K562 (cell line): ENCODE results near the gene PITHD1. TPM values are rescaled to one million over a fixed set of nuclear protein-coding genes. Genes with fewer than 3 reads are reported as not detected.

Source experiments
- BCOR ChIP-seq: fragments of 450-650 bp; IDR thresholded peaks from 2 replicates; pipeline ENCODE4 v1.6.1; 2016
- CXXC5 ChIP-seq: fragments of 250-450 bp; sonication (Bioruptor Pico); IDR thresholded peaks from 2 replicates; pipeline ENCODE4 v1.8.0; 2022; ENCODE audit warnings: inconsistent platforms, mild to moderate bottlenecking, moderate library complexity
- HDAC1 ChIP-seq, 2 experiments: fragments of 450-650 bp; IDR thresholded peaks; 2 replicates each; pipeline ENCODE4 v1.6.1; 2016 to 2017; ENCODE audit warnings: inconsistent platforms in 1 of 2, mild to moderate bottlenecking in 1 of 2, moderate library complexity in 1 of 2
- PRPF4 ChIP-seq: fragments of 200-400 bp; formaldehyde crosslinking; IDR thresholded peaks from one replicate; pipeline ENCODE4 v1.6.1; 2017; ENCODE audit warnings: low read length, low read depth, mild to moderate bottlenecking; ENCODE audit not compliant: insufficient read depth, poor library complexity, severe bottlenecking
- polyA plus RNA-seq, 8 experiments: library from polyadenylated mRNA; depleted of rRNA in 4 of 8; stranded (reverse) in 5 of 8; unstranded in 3 of 8; fragments of >200 nt; fragmentation: Nextera tagmentation in 2 of 8; fragmentation: Illumina TruSeq in 1 of 8; extraction: Ambion mirVana in 2 of 8; extraction: Trizol in 1 of 8; gene quantifications; 2 replicates each; pipeline versions ENCODE4 v1.2.1 to v1.2.3, GENCODE V29; 2011 to 2014; ENCODE audit warnings: inconsistent platforms in 1 of 8, missing spikeins in 1 of 8
- total RNA-seq, 7 experiments: library from RNA; depleted of rRNA in 6 of 7; stranded (reverse); fragments of >200 nt in 6 of 7; fragmentation: Illumina TruSeq in 2 of 7; extraction: Trizol in 2 of 7; gene quantifications; 2 replicates each; pipeline versions ENCODE4 v1.2.1 to v1.2.3, GENCODE V29; 2011 to 2021; ENCODE audit warnings: low replicate concordance in 1 of 7
- TF ChIP-seq, protein P1 (sequence below): fragments of 450-650 bp; IDR thresholded peaks from 2 replicates; pipeline ENCODE4 v1.6.1; 2016; ENCODE audit warnings: borderline replicate concordance

The PITHD1 gene
- total and polyA plus RNA-seq, 9 of the 15 experiments (the other 6 are each of a cell fraction or from before 2014, with no cell fraction given), result 46.5 to 175 (median 149) TPM

DNA sequence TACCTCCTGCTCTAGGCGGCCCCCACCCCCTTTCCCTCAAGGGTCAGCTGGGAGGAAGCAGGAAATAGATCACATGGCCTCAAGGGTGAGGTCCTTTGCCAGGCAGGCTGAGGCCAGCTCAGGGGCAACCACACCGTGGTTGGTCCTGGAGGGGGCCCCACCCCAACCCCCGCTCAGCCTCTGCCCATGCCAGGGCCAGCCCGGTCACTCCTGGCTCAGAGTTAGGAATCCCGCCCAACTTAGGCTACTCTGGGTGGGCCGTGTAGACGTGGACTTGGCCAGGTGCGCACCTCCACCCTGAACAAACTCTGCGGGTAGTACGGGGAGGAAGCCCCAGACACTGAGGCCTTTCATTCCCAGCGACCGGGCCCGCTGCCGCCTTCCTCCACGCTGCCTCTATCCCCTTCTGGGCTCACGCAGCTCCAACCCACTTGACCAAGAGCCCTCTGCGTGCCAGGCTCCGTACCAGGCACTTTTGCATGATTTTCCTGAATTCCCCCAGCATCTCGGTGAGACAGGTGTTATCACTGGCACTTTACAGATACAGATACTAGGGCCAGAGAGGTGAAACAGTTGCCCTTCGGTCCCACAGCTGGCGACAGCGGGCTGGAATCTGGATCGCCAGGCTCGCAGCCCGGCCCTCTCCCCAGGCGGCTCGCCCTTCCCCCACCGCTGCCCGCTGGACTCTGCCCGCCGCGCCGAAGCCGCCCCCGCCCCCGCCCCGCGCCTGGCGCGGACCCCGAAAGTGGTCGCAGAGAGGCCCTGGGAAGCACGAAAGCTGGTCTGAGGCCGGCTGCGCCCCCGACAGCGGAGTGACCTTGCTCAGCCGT is 21.6 kb downstream of the PITHD1 start (continued):
- TF ChIP-seq, protein P1, sequence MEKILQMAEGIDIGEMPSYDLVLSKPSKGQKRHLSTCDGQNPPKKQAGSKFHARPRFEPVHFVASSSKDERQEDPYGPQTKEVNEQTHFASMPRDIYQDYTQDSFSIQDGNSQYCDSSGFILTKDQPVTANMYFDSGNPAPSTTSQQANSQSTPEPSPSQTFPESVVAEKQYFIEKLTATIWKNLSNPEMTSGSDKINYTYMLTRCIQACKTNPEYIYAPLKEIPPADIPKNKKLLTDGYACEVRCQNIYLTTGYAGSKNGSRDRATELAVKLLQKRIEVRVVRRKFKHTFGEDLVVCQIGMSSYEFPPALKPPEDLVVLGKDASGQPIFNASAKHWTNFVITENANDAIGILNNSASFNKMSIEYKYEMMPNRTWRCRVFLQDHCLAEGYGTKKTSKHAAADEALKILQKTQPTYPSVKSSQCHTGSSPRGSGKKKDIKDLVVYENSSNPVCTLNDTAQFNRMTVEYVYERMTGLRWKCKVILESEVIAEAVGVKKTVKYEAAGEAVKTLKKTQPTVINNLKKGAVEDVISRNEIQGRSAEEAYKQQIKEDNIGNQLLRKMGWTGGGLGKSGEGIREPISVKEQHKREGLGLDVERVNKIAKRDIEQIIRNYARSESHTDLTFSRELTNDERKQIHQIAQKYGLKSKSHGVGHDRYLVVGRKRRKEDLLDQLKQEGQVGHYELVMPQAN, result peak; percentile 71
- TF ChIP-seq CXXC5 (CRISPR knock-in tag), result peak; percentile 49; the same call in 1 of the 2 replicates
- TF ChIP-seq PRPF4, result no peak
- peak in 1 of 2 experiments; percentile 57; a peak in 1 of 4 replicates for TF ChIP-seq HDAC1 (IDR thresholded peaks at IDR 0.05)
- peak; percentile 20; the same call in 1 of the 2 replicates for TF ChIP-seq BCOR
